ELF-1 (cell line): ENCODE data around the gene KAZN.

ENCODE experiments used
- DNase-seq: peaks from one replicate; pipeline ENCODE4 v3.0.0-alpha.2; 2016; ENCODE audit warnings: low read depth, low spot score

The KAZN gene

GRCh38 chr1:14646973-14647372 lies 48.5 kb downstream of the KAZN start:
- DNase-seq: no peak

DNA sequence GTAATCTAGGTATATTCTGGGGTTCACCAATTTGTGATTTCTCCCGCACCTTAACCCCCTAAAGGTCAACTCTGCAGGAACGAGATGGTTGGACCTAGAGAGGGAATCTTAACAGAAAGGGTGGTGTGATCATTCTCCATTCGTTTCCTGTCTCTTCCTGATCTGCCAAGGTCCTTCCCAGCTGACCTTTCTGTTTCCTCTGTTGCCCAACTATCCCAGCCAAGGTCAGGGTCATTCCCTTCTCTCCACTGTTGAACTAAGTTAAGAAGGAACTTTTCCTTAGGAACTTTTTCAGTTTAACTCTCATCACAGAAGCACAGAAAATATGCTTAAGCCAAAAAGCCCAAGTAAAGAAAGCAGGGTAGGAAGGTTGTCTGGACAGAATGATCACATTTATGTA lies 49.3 kb downstream of the KAZN start:
- no peak for DNase-seq

- DNase-seq: no peak
These were observed 49.9 kb downstream of the KAZN start for GRCh38 chr1:14648391-14648790.

GRCh38 chr1:14648896-14649855 lies 50.7 kb downstream of the KAZN start:
- peak; percentile 26 for DNase-seq

- no peak for DNase-seq
These were observed 51.5 kb downstream of the KAZN start for GRCh38 chr1:14649976-14650375.

DNA sequence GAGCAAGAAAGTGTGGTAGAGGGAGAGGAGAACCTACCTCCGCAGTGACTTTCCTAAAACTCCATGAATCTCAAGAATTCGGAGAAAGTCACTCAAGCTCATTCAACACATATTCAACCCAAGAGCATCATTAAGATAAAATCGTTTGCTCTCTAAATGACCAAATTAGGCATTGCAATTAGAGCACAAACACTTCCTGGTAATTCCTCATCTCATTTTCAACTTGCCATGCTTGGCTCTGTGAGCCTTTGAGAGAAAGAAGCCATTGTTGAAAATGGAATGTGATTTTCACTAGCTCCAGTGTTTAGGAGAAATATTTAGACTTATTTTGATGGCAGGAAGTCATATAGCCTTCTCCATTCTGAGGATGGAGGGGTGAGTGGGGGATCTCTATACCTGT lies 52.5 kb downstream of the KAZN start:
- no peak for DNase-seq

GRCh38 chr1:14652840-14653239 lies 54.4 kb downstream of the KAZN start:
- DNase-seq: no peak

- no peak for DNase-seq
These were observed 55.0 kb downstream of the KAZN start for GRCh38 chr1:14653461-14653960.

- no peak for DNase-seq
These were observed 56.1 kb downstream of the KAZN start for GRCh38 chr1:14654554-14654953.

- no peak for DNase-seq
These were observed 56.9 kb downstream of the KAZN start for GRCh38 chr1:14655385-14655784.

DNA sequence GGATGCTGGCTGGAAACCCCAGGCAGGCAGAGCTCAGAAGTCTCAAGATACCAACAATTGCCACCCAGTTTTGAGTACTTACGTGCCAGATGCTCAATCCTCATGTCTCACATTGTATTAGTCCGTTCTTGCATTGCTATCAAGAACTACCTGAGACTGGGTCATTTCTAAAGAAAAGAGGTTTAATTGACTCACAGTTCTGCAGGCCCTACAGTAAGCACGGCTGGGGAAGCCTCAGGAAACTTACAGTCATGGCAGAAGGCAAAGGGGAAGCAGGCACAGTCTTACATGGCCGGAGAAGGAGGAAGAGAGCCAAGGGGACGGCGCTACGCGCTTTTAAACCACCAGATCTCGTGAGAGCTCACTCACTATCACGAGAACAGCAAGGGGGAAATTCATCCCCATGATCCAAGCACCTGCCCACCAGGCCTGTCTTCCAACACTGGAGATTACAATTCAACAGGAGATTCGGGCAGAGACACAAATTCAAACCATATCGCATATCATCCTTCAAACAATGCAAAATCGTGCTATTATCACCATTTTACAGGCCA lies 58.0 kb downstream of the KAZN start:
- DNase-seq: no peak

DNA sequence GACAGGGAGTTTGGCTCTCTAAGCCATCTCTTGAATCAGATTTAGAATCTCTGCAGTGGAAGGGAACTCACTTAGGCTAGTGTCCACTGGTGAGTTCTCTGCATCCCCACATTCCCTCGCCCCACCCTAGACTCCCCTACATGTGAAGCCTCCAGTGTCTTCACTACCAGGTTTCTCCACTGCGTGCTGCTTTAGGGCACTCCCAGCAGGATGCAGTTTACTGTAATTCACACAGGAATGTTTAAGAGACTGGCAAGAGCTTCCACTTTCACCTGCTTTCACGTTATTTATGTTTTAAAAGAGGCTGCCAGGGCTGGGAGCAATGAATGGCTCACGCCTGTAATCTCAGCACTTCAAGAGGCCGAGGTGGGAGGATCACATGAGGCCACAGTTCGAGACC lies 60.2 kb downstream of the KAZN start:
- DNase-seq: peak; percentile 14

DNA sequence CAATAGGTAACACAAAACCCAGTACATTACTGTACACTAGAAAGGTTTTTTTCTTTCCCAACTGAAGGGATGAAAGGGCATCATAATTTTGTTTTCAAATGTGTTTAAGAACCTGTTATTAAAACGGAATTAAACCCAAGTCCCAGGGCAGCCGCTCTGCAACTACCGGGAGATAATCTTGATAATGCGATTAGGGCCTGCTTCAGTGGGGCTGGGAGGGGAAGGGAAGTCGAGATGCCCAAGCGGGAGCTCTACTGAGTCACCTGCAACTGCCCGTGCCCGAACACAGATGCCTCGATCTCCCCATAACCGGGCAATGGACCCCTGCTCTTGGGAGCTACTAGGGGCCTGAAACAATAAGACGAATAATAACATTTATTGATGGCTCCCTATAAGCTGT lies 61.4 kb downstream of the KAZN start:
- no peak for DNase-seq

DNA sequence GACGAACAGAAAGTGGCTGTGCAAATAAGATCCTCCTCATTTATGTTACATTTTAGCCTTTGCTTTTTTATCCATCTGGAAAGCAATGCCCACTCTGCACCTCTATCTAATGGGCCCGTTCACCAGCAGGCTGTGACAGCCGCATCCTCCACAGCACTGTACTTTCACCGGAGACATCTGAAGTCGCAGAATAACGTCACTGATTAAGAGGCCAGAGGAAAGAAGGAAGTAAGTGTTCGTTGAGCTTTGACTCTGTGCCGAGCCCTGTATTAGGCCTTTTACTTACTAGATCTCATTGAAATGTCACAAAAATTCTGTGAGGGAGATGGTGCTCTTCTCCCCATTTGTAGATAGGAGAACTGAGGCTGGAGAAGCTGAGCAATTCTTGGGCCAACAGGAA lies 62.3 kb downstream of the KAZN start:
- DNase-seq: no peak

GRCh38 chr1:14661222-14661621 lies 62.7 kb downstream of the KAZN start:
- no peak for DNase-seq

DNA sequence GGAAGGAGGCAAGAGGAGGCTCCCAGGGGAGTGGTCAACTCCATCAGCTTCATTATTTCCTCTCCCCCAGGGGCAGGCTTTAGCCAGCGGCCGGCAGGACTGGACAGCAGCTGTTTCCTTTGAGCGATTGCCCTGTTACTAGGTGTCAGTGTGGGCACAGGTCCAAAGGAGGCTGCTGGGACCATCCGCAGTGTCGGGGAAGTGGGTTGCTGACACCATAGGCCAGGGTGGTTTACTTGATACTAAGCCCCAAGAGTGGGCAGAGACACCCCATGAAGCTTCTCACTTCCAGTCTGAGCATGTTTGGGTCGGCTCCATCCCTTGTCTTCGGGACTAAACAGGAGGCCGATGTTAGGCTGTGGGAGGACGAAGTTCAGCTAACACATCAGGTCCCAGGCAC lies 63.6 kb downstream of the KAZN start:
- DNase-seq: no peak

DNA sequence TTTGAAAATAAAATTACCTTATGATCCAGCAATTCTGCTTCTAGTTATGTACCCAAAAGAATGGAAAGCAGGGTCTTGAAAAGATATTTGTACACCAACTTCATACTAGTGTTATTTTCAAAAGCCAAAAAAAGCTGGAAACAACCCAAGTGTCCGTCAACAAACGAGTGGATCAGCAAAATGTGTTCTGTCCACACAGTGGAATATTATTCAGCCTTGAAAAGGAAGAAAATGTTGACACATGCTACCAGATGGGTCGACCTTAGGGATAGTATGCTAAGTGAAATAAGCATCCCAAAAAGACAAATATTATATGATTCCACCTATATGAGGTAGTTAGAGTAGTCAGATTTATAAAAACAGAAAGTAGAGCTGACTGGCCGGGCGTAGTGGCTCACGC lies 65.3 kb downstream of the KAZN start:
- no peak for DNase-seq

- no peak for DNase-seq
These were observed 67.9 kb downstream of the KAZN start for GRCh38 chr1:14666373-14666772.

- DNase-seq: no peak
These were observed 68.6 kb downstream of the KAZN start for GRCh38 chr1:14666962-14667650.

DNA sequence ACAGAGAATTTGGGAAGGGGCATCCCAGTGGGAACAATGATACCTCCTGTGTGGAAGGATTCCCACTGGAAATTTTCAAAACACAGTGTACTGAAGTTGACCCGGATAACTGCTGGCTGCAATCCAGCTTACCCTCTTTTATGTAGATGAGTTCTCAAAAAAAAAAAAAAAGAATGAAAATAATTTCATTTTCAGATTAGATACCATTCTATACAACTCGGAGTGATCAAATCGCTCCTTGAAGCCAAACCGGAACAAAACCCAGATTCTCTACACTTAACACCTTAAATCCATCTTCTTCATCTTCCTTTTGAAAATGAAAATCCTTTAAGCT lies 69.1 kb downstream of the KAZN start:
- DNase-seq: no peak

- DNase-seq: no peak
These were observed 70.1 kb downstream of the KAZN start for GRCh38 chr1:14668538-14668937.

GRCh38 chr1:14672005-14672404 lies 73.5 kb downstream of the KAZN start:
- DNase-seq: no peak

DNA sequence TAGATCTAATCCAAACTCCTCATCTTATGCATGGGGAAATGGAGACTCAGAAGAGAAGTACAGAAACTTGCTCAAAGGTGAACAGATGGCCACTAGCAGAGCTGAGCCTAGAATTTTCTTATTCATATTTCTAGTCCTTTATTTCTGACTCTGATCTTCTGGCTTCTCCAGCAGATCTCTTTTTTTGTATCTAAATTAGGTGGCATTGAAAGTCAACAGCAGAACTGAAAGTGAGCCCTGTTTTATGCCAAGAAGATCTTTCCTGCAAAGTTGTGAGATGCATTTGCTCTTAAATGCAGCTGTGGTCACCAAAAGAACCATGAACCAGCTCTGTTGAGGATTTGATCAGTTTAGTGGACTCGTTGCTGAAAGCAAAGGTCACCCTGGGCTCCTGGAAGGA lies 75.5 kb downstream of the KAZN start:
- DNase-seq: no peak
